HEK293T (cell line): ENCODE measurements around the gene RNF8.

ENCODE experiments used
- BHLHE40 ChIP-seq: fragments of 450-650 bp; IDR thresholded peaks from 2 replicates; pipeline ENCODE4 v1.6.1; 2016; ENCODE audit warnings: mild to moderate bottlenecking, moderate library complexity, borderline replicate concordance
- CTBP1 ChIP-seq: fragments of 450-650 bp; IDR thresholded peaks from 2 replicates; pipeline ENCODE4 v1.6.1; 2016; ENCODE audit warnings: borderline replicate concordance
- ELF4 ChIP-seq: fragments of 450-650 bp; IDR thresholded peaks from 2 replicates; pipeline ENCODE4 v1.6.1; 2017; ENCODE audit warnings: antibody characterized with exemption
- FOXA1 ChIP-seq: fragments of 450-650 bp; IDR thresholded peaks from 2 replicates; pipeline ENCODE4 v1.6.1; 2016; ENCODE audit warnings: mild to moderate bottlenecking
- FOXK2 ChIP-seq: fragments of 450-650 bp; IDR thresholded peaks from 2 replicates; pipeline ENCODE4 v1.6.1; 2016; ENCODE audit warnings: mild to moderate bottlenecking
- FOXM1 ChIP-seq: fragments of 450-650 bp; IDR thresholded peaks from 2 replicates; pipeline ENCODE4 v1.6.1; 2017; ENCODE audit warnings: mild to moderate bottlenecking, borderline replicate concordance
- L3MBTL2 ChIP-seq: fragments of 450-650 bp; conservative IDR thresholded peaks from 2 replicates; pipeline ENCODE4 v1.6.1; 2016; ENCODE audit warnings: mild to moderate bottlenecking
- SP1 ChIP-seq: fragments of 450-650 bp; IDR thresholded peaks from 2 replicates; pipeline ENCODE4 v1.6.1; 2017
- TARDBP ChIP-seq: fragments of 450-650 bp; IDR thresholded peaks from 2 replicates; pipeline ENCODE4 v1.6.1; 2016

GRCh38 chr6:37418722-37419121 is 64.9 kb downstream of the RNF8 start:
- TF ChIP-seq FOXA1: no peak
- TF ChIP-seq ELF4: no peak
- TF ChIP-seq FOXM1: no peak
- TF ChIP-seq FOXK2: no peak
- no peak for TF ChIP-seq SP1
- TF ChIP-seq BHLHE40: no peak
- TF ChIP-seq CTBP1: no peak
- no peak for TF ChIP-seq TARDBP
- TF ChIP-seq L3MBTL2: no peak
